MM.1S (cell line): Measurements from ENCODE around the gene TMEM80.

Experiments
- CTCF ChIP-seq: fragments of 300-600 bp; sonication (generic); IDR thresholded peaks from 2 replicates; pipeline ENCODE4 v1.5.1; 2016; ENCODE audit warnings: antibody characterized with exemption, low read length, mixed read lengths
- EZH2 ChIP-seq: fragments of 300-600 bp; sonication (generic); optimal IDR thresholded peaks from 2 replicates; pipeline ENCODE3; 2017; ENCODE audit warnings: low read depth, mild to moderate bottlenecking, antibody characterized with exemption, low read length, mixed read lengths
- EZH2phosphoT487 ChIP-seq: fragments of 300-600 bp; sonication (generic); IDR thresholded peaks from 2 replicates; pipeline ENCODE4 v1.6.1; 2018; ENCODE audit warnings: antibody characterized with exemption, low read length

DNA sequence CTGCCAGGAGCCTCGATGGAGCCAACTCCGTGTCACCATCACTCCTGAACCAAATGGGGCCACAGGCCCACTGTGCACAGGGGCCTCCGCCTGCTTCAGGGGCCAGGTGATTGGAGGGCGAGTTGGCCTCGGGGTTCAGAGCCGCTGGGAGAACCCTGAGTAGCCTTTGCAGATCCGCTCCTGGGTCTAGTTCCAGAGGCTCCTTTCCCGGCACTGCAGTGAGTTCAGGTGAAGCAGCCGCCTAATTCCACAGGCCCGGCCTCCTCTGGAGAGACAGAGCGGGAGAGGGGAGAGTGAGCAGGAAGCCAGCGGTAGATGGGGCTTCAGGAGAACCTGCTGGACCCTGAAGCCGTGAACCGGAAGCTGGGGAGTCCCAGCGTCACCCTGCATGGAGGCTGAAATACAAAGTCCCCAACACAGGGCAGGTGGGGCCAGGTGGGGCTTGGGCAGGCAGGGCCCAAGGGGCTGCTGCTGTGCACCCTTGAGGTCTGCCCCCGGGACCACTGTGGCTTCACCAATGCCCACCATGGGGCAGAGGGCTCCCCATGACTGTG lies 36.0 kb upstream of the TMEM80 start:
- TF ChIP-seq CTCF: no peak
- TF ChIP-seq EZH2: no peak
- TF ChIP-seq EZH2phosphoT487: no peak
